CD4-positive, alpha-beta memory T cell (primary cell): ENCODE results near the gene CPB2. TPM values are rescaled to one million over a fixed set of nuclear protein-coding genes. Genes with fewer than 3 reads are reported as not detected.

Source experiments
- CTCF ChIA-PET: fragments of 350-600 bp; sonication (Branson Sonifier 250); formaldehyde crosslinking; loops from one replicate; lab custom pipeline; 2021; ENCODE audit warnings: inconsistent platforms; ENCODE audit not compliant: partially characterized antibody; lab: Charles Lee
- POLR2A ChIA-PET: fragments of 350-600 bp; sonication (Branson Sonifier 250); formaldehyde crosslinking; loops from one replicate; lab custom pipeline; 2021; ENCODE audit not compliant: partially characterized antibody; lab: Charles Lee
- DNase-seq, 5 donors: peaks; one replicate each; pipeline versions ENCODE4 v3.0.0 to v3.0.0-alpha.2; 2020 to 2022; ENCODE audit warnings: mixed read lengths in 1 of 5
- H3K27ac ChIP-seq: one replicate; pipeline ENCODE4 v1.7.0; 2013; ENCODE audit warnings: low read depth, low read length
- H3K27me3 ChIP-seq: 2 replicates; pipeline ENCODE4 v1.7.0; 2013; ENCODE audit warnings: mild to moderate bottlenecking, low read length, moderate library complexity; ENCODE audit not compliant: insufficient read depth
- H3K36me3 ChIP-seq: 2 replicates; pipeline ENCODE4 v1.7.0; 2013; ENCODE audit warnings: mild to moderate bottlenecking, low read length, moderate library complexity; ENCODE audit not compliant: insufficient read depth
- H3K4me1 ChIP-seq: 2 replicates; pipeline ENCODE4 v1.7.0; 2013; ENCODE audit warnings: mild to moderate bottlenecking, low read length, moderate library complexity; ENCODE audit not compliant: insufficient read depth
- H3K4me3 ChIP-seq, 2 donors: one replicate each; pipeline ENCODE4 v1.7.0; 2013; ENCODE audit warnings: low read length in 2 of 2, mild to moderate bottlenecking in 1 of 2
- H3K9me3 ChIP-seq, 2 donors: one replicate each; pipeline ENCODE4 v1.7.0; 2013; ENCODE audit warnings: low read length in 2 of 2, control low read depth in 1 of 2; ENCODE audit not compliant: control insufficient read depth in 1 of 2
- H3K27ac Mint-ChIP-seq, 7 donors: one replicate each; pipeline ENCODE4 v1.8.0; 2020 to 2021; ENCODE audit warnings: mixed read lengths in 7 of 7, mild to moderate bottlenecking in 6 of 7, inconsistent platforms in 3 of 7, moderate library complexity in 3 of 7
- H3K27me3 Mint-ChIP-seq, 2 donors: one replicate each; pipeline ENCODE4 v1.8.0; 2020 to 2021; ENCODE audit warnings: mixed read lengths in 2 of 2
- H3K36me3 Mint-ChIP-seq, 2 donors: one replicate each; pipeline ENCODE4 v1.8.0; 2020 to 2021; ENCODE audit warnings: mixed read lengths in 2 of 2, inconsistent platforms in 1 of 2, mild to moderate bottlenecking in 1 of 2
- H3K4me1 Mint-ChIP-seq, 4 donors: one replicate each; pipeline ENCODE4 v1.8.0; 2020 to 2021; ENCODE audit warnings: mixed read lengths in 4 of 4, mild to moderate bottlenecking in 1 of 4
- H3K4me3 Mint-ChIP-seq, 8 donors: one replicate each; pipeline ENCODE4 v1.8.0; 2020 to 2021; ENCODE audit warnings: mixed read lengths in 8 of 8, mild to moderate bottlenecking in 7 of 8, moderate library complexity in 6 of 8, inconsistent platforms in 3 of 8
- H3K9me3 Mint-ChIP-seq, 8 donors: one replicate each; pipeline ENCODE4 v1.8.0; 2020 to 2021; ENCODE audit warnings: mixed read lengths in 8 of 8, mild to moderate bottlenecking in 5 of 8, inconsistent platforms in 3 of 8, moderate library complexity in 1 of 8
- intact Hi-C: fragments of 100-400 bp; cut with micrococcal nuclease; formaldehyde crosslinking; loops from one replicate; pipeline ENCODE4 v1.15.1; 2023
- polyA plus RNA-seq, 2 donors: library from polyadenylated mRNA; unstranded; fragments of 300-500 nt; fragmentation: Illumina TruSeq; gene quantifications; one replicate each; pipeline ENCODE4 v1.2.3, GENCODE V29; 2021
- total RNA-seq, 2 experiments: library from RNA; stranded (reverse); gene quantifications; one replicate each; pipeline ENCODE4 v1.2.3, GENCODE V29; 2021

The CPB2 gene
- total and polyA plus RNA-seq, 4 experiments from 2014 or later, result not detected

DNA sequence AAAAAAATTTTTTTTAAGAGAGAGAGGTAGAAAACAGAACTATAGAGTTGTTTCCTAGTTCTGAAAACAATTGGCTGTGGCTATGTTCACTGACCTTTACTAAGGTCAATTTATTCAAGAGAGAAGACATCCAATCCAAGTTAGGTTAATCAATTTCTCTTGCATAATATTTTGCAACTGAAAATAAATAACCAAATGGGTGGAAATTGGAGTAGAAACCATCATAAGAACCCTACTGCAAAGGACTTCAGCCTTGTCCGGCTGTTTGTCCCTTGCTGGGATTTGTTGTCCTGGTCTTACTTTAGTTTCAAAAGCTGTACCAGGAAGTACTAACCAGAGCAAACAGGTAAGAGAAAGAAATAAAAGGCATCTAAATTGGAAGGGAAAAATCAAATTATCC, 29.0 kb downstream of the CPB2 start:
- no peaks in the 10 kb centered on the region for H3K36me3 Mint-ChIP-seq
- H3K4me1 ChIP-seq, result peaks cover 8% of the 10 kb centered on the region
- no peaks in the 10 kb centered on the region for H3K27me3 ChIP-seq
- POLR2A ChIA-PET, result no interaction called here
- peaks cover 8 to 14% (median 10%) of the 10 kb centered on the region in 4 donors for H3K4me1 Mint-ChIP-seq
- no peak overlapping the region for H3K27ac ChIP-seq
- no peaks in the 10 kb centered on the region for H3K9me3 ChIP-seq
- CTCF ChIA-PET, result no interaction called here
- no peak overlapping the region for H3K4me3 ChIP-seq
- no peak overlapping the region for H3K4me3 Mint-ChIP-seq
- H3K27ac Mint-ChIP-seq, result no peak overlapping the region
- H3K27me3 Mint-ChIP-seq, result peaks cover 5 to 6% of the 10 kb centered on the region in 2 donors
- peaks cover 0 to 2% (median 0%) of the 10 kb centered on the region in 8 donors for H3K9me3 Mint-ChIP-seq
- intact Hi-C loops, result no loop called here
- DNase-seq, result no peak
- no peaks in the 10 kb centered on the region for H3K36me3 ChIP-seq

DNA sequence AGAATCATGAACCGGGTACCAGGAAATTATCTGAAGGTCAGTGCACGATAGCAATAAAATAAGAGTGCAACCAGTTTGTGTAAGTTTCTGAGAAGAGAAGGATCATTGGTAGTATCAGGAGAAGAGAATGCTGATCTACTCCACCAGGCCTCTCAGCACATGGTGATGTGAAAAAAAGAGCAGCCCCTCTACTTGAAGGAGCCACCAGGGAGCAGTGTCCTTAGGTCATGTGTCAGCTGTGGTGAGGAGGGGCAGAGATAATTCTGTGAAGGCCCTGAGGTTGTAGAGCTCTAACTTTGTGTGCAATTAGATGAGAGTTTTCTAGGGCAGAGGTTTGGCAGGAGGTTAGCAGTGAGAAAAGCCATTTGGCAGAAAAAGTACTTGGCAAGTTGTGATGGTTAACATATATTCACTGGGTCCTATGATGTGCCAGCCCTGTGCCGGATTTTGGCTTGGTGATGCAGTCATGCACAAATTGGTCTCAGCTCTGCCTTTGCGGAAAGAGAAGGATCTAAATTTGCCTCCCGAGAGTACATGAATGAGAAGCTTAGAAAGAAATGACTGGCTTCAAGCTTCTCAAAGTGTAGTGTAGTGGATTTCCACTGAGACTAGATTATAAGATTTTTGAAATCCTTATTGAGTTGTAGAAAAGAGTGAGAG, 33.1 kb downstream of the CPB2 start:
- H3K27ac Mint-ChIP-seq, result no peak overlapping the region
- no peaks in the 10 kb centered on the region for H3K9me3 ChIP-seq
- no peaks in the 10 kb centered on the region for H3K36me3 Mint-ChIP-seq
- no peaks in the 10 kb centered on the region for H3K4me1 ChIP-seq
- H3K27ac ChIP-seq, result no peak overlapping the region
- peaks cover 0 to 2% (median 0%) of the 10 kb centered on the region in 8 donors for H3K9me3 Mint-ChIP-seq
- H3K4me1 Mint-ChIP-seq, result no peaks in the 10 kb centered on the region
- intact Hi-C loops, result no loop called here
- no peaks in the 10 kb centered on the region for H3K27me3 ChIP-seq
- CTCF ChIA-PET, result no interaction called here
- POLR2A ChIA-PET, result interaction anchor here (1.1 kb wide), 1 partner anchor 20 kb away, joined by 3 read pairs; the partner anchor contains the start of gene ZC3H13
- H3K4me3 Mint-ChIP-seq, result no peak overlapping the region
- H3K4me3 ChIP-seq, result no peak overlapping the region
- H3K27me3 Mint-ChIP-seq, result peaks cover 6 to 8% of the 10 kb centered on the region in 2 donors
- no peak for DNase-seq
- no peaks in the 10 kb centered on the region for H3K36me3 ChIP-seq

DNA sequence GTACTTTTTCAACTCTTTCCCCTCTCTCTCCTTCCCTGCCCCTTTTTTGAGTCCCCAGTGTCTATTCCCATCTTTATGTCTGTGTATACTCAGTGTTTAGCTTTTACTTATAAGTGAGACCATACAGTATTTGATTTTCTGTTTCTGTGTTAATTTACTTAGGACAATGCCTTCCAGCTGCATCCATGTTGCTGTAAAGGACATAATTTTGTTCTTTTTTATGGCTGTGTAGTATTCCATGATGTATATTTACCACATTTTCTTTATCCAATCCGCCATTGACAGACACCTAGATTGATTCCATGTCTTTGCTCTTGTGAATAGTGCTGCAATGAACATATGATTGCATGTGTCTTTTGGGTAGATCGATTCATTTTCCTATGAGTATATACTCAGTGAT, 41.5 kb downstream of the CPB2 start:
- Histone ChIP-seq H3K27ac (no peak overlapping the region), H3K27me3 (no peaks in the 10 kb centered on the region), H3K36me3 (no peaks in the 10 kb centered on the region), H3K9me3 (no peaks in the 10 kb centered on the region), H3K4me1 (no peaks in the 10 kb centered on the region), H3K4me3 (no peak overlapping the region)
- peaks cover 0 to 4% (median 0%) of the 10 kb centered on the region in 8 donors for H3K9me3 Mint-ChIP-seq
- H3K36me3 Mint-ChIP-seq, result peaks cover 0 to 4% of the 10 kb centered on the region in 2 donors
- ChIA-PET POLR2A (no interaction called here), CTCF (no interaction called here)
- intact Hi-C loops, result no loop called here
- H3K4me3 Mint-ChIP-seq, result no peak overlapping the region
- H3K27ac Mint-ChIP-seq, result no peak overlapping the region
- H3K4me1 Mint-ChIP-seq, result no peaks in the 10 kb centered on the region
- no peak for DNase-seq
- H3K27me3 Mint-ChIP-seq, result peaks cover 1 to 4% of the 10 kb centered on the region in 2 donors

DNA sequence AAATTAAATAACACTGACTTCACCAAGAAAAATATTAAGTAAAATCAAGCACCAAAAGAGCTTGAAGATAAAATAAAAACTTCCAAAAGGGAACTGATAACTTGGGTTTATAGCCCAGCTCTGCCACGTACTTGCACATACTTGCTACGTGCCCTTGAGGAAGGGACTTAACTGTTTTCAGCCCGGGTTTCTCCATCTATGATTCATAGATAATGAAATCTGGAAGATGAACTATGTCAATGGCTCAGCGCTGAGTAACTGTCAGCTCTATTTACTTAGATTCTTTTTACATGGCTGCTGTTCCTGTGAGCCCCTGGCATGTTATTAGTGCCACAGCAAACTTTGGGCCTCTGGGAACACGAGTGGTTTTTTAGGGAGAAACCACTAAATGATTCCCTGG, 42.6 kb downstream of the CPB2 start:
- Histone ChIP-seq H3K4me1 (no peaks in the 10 kb centered on the region), H3K36me3 (no peaks in the 10 kb centered on the region), H3K9me3 (no peaks in the 10 kb centered on the region), H3K4me3 (no peak overlapping the region), H3K27ac (no peak overlapping the region), H3K27me3 (no peaks in the 10 kb centered on the region)
- Mint-ChIP-seq H3K4me1 (no peaks in the 10 kb centered on the region), H3K36me3 (peaks cover 0 to 4% of the 10 kb centered on the region in 2 donors), H3K27me3 (peaks cover 1 to 4% of the 10 kb centered on the region in 2 donors), H3K9me3 (peaks cover 0 to 4% (median 0%) of the 10 kb centered on the region in 8 donors), H3K4me3 (no peak overlapping the region), H3K27ac (no peak overlapping the region)
- POLR2A ChIA-PET, result no interaction called here
- intact Hi-C loops, result no loop called here
- CTCF ChIA-PET, result no interaction called here
- DNase-seq, result no peak

- POLR2A ChIA-PET, result no interaction called here
- H3K27me3 Mint-ChIP-seq, result peaks cover 5 to 9% of the 10 kb centered on the region in 2 donors
These were observed 45.4 kb downstream of the CPB2 start for GRCh38 chr13:46059405-46059804.

DNA sequence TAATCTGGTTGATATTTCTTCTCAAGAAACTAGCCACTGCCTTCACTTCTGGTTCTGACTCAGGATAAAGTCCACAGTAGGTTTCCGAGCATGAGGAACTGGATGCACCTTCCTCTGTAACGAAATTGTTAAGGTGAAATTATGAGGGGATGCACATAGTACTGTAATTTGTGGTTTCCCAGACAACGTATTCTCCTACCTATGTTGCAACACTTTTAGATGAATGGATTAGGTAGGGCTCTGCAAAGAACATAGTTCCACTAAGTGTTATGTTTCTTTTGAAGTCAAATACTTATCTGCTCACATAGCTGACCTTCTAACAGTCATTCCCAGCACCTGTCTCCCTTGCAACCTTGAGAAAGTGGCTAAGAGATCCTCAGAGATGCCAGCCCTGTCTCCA, 46.6 kb downstream of the CPB2 start:
- peaks cover 4% of the 10 kb centered on the region for H3K27me3 ChIP-seq
- no peak for DNase-seq
- H3K4me3 Mint-ChIP-seq, result no peak overlapping the region
- H3K4me3 ChIP-seq, result no peak overlapping the region
- ChIA-PET CTCF (interaction anchor here (2.2 kb wide), 1 partner anchor 263 kb away, joined by 7 read pairs; no protein-coding TSS in a partner anchor), POLR2A (no interaction called here)
- H3K27ac Mint-ChIP-seq, result no peak overlapping the region
- no peaks in the 10 kb centered on the region for H3K36me3 Mint-ChIP-seq
- no peaks in the 10 kb centered on the region for H3K36me3 ChIP-seq
- H3K9me3 Mint-ChIP-seq, result peaks cover 0 to 3% (median 0%) of the 10 kb centered on the region in 8 donors
- peaks cover 7 to 11% of the 10 kb centered on the region in 2 donors for H3K27me3 Mint-ChIP-seq
- intact Hi-C loops, result no loop called here
- no peaks in the 10 kb centered on the region for H3K9me3 ChIP-seq
- H3K4me1 Mint-ChIP-seq, result peaks cover 2 to 5% (median 3%) of the 10 kb centered on the region in 4 donors
- H3K27ac ChIP-seq, result no peak overlapping the region
- H3K4me1 ChIP-seq, result peaks cover 4% of the 10 kb centered on the region

More at GRCh38 chr13:46059405-46059804, 45.4 kb downstream of the CPB2 start:
- peaks cover 0 to 4% (median 0%) of the 10 kb centered on the region in 8 donors for H3K9me3 Mint-ChIP-seq
- DNase-seq, result no peak
- H3K4me1 Mint-ChIP-seq, result no peaks in the 10 kb centered on the region
- no peak overlapping the region for H3K27ac Mint-ChIP-seq
- Histone ChIP-seq H3K36me3 (no peaks in the 10 kb centered on the region), H3K4me1 (no peaks in the 10 kb centered on the region), H3K27ac (no peak overlapping the region), H3K27me3 (peaks cover 4% of the 10 kb centered on the region), H3K4me3 (no peak overlapping the region), H3K9me3 (no peaks in the 10 kb centered on the region)
- no peak overlapping the region for H3K4me3 Mint-ChIP-seq
- intact Hi-C loops, result no loop called here
- no peaks in the 10 kb centered on the region for H3K36me3 Mint-ChIP-seq
- CTCF ChIA-PET, result no interaction called here

DNA sequence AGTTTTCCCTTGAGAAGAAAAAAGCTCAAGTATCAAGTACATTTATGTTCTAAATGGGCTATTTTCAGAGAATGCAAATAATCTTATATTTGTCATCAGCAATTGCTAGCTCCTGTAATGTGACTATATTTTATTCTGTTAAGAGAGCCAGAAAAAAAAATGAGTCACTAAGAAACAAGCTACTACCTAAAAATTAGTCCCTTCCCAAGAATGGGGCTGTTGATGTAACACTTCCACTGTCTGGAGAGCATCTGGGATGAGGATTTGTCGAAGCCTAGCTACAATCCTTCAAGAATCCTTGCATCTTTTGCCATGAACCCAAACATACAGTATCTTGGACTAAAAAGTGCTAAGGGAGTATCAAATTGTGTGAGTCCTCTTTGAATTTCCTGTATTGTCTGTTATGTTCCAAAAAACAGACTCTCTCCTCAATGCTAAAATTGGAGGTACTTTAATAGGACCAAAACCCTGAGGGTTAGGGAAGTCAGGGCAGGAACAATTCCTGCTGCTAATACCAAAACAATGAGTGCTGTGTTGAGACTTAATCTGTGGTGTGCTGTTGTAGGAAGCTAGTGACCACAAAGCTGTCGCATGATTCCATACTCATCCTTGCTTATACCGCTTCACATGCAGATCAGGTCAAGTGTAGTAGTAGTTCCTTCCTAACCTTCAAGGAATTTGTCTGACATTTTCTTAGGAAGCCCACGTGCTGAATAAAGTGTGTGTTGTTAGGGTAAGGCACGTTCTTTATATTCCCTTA, 47.4 kb downstream of the CPB2 start:
- POLR2A ChIA-PET, result interaction anchor here (0.8 kb wide), 1 partner anchor 210 kb away, joined by 4 read pairs; no protein-coding TSS in a partner anchor
- Mint-ChIP-seq H3K4me3 (no peak overlapping the region), H3K9me3 (peaks cover 0 to 2% (median 0%) of the 10 kb centered on the region in 8 donors), H3K27ac (no peak overlapping the region), H3K27me3 (peaks cover 7 to 14% of the 10 kb centered on the region in 2 donors), H3K4me1 (peaks cover 7 to 13% (median 9%) of the 10 kb centered on the region in 4 donors), H3K36me3 (peaks cover 0 to 3% of the 10 kb centered on the region in 2 donors)
- intact Hi-C loops, result no loop called here
- CTCF ChIA-PET, result interaction anchor here (2.2 kb wide), 1 partner anchor 264 kb away, joined by 7 read pairs; no protein-coding TSS in a partner anchor
- no peaks in the 10 kb centered on the region for H3K36me3 ChIP-seq
- no peak overlapping the region for H3K27ac ChIP-seq
- peaks cover 9% of the 10 kb centered on the region for H3K4me1 ChIP-seq
- no peak for DNase-seq
- no peaks in the 10 kb centered on the region for H3K9me3 ChIP-seq
- H3K4me3 ChIP-seq, result no peak overlapping the region
- peaks cover 4% of the 10 kb centered on the region for H3K27me3 ChIP-seq
